ENCODE measurements around the gene SINHCAF. TPM values are rescaled to one million over a fixed set of nuclear protein-coding genes. Genes with fewer than 3 reads are reported as not detected.
"Not testable (repeated sequence)": the region's sequence is repeated elsewhere in the genome, so short reads cannot be mapped to it uniquely, and the experiment has no call there.

SINHCAF gene, protein sequence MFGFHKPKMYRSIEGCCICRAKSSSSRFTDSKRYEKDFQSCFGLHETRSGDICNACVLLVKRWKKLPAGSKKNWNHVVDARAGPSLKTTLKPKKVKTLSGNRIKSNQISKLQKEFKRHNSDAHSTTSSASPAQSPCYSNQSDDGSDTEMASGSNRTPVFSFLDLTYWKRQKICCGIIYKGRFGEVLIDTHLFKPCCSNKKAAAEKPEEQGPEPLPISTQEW
- polyA plus RNA-seq (ENCODE audit: insufficient read length in 10 of 10), result 10 to 100 TPM; 25.7 to 53.9 (median 35.7) TPM
- long read RNA-seq, donor 1, partial matches to known transcripts, result 0 of 2 reads
- long read RNA-seq, donor 1, other reads (novel, unspliced or antisense), result 0 of 2 reads
- long read RNA-seq, donor 2, partial matches to known transcripts, result 0 of 3 reads
- long read RNA-seq, donor 2, other reads (novel, unspliced or antisense), result 0 of 3 reads
- long read RNA-seq, donor 3, result 0 reads
- long read RNA-seq, donor 4, partial matches to known transcripts, result 0 of 2 reads
- long read RNA-seq, donor 4, other reads (novel, unspliced or antisense), result 0 of 2 reads
- long read RNA-seq, donor 5, partial matches to known transcripts, result 0 of 3 reads
- long read RNA-seq, donor 5, other reads (novel, unspliced or antisense), result 0 of 3 reads
- long read RNA-seq, donor 6, partial matches to known transcripts, result 0 of 4 reads
- long read RNA-seq, donor 6, other reads (novel, unspliced or antisense), result 0 of 4 reads
- long read RNA-seq, donor 7, partial matches to known transcripts, result 0 of 3 reads
- long read RNA-seq, donor 7, other reads (novel, unspliced or antisense), result 0 of 3 reads
- long read RNA-seq, donor 8, transcript SINHCAF-201 (6 exons, 3,163 nt), result major isoform, 5 of 7 reads
- long read RNA-seq, donor 8, partial matches to known transcripts, result 0 of 7 reads
- long read RNA-seq, donor 8, other reads (novel, unspliced or antisense), result 0 of 7 reads
- long read RNA-seq, donor 9, result 0 reads

DNA sequence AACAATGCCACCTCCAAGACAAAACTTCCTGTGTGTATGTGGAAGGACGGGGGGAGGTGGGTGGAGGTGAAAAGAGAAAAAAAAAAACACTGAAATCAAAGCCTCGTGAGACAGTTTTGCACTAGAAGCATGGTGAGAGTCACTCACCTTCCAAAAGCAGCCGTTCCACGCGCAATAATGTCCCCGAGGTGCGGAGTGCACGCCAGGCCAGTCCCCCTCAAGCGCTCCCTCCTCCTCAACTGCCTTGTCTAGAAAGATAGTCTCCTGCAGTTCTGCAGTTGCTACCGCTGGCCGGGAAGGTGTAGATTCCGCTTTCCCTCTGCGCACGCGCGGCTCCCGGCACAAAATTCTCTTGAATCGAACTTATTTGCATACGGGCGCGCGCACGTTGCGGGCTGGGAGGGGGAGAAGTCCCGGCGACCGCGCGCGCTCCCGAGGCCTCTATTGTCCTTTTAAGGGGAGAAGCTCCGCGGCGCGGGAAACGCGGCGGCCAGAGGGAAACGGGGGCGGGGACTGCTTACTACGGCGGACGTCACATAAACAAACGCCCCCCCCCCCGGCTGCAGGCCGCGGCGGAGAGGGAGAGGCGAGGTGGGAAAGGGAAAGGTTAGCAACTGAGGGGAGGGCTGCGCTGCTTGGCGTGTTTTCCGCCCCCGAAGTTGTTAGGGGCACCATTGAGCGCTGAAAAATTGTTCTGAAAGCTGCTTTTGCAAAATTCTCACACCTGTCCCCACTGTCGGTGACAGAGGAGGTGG lies at the start of gene SINHCAF:
TSS of gene SINHCAF (minus strand) at position 274 of the 755 bp plus-strand sequence. CDS start 27,946 bp downstream, outside the sequence.
- peak; percentile 99 for DNase-seq

DNA sequence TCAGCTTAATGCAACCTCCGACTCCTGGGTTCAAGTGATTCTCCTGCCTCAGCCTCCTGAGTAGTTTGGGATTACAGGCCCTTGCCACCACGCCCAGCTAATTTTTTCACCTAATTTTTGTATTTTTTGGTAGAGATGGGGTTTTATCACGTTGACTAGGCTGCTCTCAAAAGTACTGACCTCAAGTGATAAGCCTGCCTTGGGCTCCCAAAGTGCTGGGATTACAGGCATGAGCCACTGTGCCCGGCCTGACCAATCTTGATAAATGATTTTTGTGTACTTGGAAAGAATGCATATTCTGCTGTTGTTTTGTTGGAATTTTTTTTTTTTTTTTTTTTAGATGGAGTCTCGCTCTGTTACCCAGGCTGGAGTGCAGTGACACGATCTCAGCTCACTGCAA lies 49.5 kb upstream of the SINHCAF start:
- not testable (repeated sequence) for DNase-seq

DNA sequence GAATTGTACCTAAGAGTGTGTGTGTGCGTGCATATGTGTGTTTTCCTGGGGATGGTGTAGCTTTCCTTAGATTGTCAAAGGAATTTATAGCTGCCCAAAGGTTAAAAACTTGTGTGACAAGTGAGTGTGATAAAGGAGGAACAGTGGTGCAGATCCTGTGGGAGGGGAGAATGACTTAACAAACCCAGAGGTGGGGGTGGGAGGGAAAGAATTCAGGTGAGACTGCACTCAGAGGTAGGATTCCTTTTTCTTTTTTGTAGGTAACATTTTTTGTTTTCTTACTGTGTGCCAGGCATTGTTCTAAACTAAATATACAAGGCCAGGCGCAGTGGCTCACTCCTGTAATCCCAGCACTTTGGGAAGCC lies 45.3 kb upstream of the SINHCAF start:
- no peak for DNase-seq

DNA sequence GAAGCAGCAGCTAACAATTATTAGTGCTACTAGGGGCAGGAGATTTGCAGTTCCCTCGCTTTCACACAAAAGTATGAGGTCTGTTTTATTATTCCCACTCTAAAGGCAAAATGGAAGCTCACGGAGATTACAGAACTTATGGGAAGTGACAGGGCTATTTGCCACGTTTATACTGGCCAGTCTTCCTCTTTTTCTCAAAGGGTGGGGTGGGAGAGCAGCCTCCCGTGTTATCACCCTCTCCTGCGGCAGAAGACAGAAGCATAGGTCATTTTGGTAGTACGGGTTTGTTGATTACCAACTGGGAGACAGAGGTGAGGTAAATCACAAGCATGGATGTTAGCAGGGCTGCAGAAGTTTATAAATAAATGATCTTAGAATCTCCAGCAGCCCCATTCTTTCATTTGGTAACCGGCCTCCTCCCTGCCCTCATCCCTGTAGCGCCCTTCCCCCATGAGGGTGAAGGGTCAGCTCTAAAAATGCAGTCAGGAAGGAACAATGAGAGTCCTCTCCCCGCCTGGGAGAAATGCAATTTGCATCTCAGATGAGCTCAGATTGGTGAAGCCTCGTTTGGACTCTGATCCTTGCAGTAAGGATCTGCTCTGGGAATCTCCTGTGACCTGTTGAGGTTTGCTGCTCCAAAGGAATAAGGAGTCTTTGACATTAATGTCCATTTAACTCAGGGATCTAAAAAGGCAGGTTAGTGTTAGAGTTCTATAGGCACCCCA lies 44.7 kb upstream of the SINHCAF start:
- DNase-seq, result no peak

DNA sequence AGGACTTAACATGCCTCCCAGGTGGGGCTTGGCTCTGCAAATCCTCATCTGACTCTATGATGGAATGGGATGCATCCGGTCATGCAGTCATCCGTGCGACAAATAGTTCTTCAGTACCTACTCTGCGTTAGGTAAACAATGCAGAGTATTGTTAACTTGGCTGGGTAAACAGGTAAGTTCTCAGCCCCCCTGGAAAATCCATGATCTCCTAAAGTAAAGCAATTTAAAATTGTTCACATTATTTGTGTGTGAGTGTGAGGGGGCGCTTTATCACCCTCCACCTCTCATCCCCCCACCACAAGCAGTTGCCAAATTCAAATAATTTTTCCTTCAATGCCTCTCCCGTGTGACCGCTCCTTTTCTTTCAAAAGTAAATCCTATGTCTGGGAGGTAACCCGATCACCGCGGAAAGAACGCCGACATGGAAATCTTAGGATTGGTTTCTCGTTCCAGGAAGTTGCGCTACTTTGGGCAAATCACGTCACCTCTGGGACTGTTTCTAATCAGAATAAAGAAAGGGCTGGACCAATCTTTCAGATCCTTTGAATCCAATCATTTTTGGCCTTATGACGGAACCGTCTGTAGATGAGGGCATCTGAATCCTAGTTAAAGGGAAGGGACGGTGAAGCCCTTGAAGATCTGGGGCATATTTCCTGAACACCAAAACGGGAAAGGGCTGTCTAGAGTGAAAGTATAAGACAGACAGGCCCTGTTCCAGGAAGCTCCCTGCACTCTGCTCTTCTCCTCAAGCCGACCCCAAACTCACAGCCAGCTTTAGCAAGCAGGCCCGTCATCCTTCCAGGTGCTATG lies 44.0 kb upstream of the SINHCAF start:
- peak; percentile 73 to 93 (median 85) for DNase-seq

DNA sequence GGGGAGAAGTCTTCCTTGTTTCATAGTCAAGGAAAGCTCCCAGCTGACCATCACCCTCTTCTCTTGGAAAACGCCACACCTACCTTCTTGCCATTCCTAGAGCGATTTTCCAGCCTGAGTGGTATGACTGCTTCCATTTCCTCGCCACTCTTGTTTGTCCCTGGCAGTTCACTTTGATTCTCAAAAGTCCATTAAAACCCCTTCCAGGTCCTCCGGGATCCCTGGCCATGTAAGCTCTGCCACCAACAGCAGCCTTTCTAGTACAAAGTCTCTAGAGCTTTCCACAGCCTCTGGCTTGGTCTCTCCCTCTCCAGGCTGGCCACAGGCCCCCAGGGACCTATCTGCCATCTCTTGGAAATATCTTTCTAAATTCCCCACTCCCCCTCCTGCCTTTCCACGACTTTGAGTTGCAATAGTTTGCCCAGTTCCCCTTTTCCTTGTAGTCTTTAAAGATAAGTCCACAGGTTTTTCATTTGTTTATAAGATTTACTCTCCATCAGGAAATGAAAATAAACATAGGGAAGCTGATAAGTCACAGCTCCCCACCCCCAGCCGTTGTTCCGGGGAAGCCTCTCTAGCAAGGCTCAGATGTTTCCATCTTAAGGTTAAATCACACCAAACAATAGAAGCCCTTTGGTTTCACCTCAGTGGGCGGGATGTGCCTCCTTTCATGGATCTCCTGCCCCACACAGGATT lies 42.9 kb upstream of the SINHCAF start:
- DNase-seq, result peak in 1 of 3 donors; percentile 36

DNA sequence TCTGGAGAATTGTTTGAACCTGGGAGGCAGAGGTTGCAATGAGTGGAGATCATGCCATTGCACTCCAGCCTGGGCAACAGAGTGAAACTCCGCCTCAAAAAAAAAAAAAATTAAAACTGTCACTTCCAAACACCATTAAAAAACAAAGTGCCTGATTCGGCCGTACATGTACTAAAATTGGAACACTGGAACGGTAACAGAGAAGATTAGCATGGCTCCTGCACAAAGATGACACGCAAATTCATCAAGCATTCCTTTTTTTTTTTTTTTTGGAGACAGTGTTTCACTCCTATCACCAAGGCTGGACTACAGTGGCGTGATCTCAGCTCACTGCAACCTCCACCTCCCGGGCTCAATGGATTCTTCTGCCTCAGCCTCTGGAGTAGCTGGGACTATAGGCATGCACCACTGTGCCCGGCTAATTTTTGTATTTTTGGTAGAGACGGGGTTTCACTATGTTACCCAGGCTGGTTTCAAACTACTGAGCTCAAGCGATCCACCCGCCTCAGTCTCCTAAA lies 40.2 kb upstream of the SINHCAF start:
- DNase-seq, result no peak

DNA sequence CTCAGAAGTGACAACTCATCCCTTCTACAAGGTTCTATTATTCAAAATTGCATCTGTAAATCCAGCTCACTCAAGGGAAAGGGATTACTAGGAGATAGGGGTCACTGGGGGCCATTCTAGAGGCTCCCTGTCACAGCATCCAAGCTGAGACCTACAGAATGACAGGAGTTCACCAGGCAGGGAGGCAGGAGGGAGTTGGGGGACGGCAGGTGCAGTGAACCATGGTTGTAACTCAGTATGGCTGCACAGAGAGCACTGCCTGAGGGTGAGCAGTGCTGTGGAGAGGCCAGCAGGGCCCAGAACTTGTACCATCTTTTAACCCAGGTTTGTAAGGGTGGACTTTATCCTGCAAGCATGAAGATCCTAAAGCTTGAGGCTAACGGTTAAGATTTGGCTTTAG lies 37.9 kb upstream of the SINHCAF start:
- DNase-seq, result no peak

DNA sequence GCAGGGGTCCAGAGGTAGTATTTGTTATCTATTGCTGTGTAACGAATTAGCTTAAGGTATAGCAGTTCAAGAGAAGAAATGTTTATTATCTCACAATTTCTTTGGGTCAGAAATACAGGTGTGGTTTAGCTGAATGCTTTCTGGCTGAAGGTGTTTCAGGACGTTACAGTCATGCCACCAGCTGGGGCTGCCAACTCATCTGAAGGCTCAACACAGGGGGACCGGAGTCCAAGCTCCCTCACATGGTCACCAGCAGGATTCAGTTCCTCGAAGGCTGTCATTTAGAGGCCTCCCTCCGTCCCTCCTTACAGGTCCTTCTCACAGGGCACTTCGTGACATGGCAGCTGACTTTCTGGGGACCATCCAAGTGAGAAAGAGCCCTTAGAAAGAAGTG lies 37.5 kb upstream of the SINHCAF start:
- no peak for DNase-seq

DNA sequence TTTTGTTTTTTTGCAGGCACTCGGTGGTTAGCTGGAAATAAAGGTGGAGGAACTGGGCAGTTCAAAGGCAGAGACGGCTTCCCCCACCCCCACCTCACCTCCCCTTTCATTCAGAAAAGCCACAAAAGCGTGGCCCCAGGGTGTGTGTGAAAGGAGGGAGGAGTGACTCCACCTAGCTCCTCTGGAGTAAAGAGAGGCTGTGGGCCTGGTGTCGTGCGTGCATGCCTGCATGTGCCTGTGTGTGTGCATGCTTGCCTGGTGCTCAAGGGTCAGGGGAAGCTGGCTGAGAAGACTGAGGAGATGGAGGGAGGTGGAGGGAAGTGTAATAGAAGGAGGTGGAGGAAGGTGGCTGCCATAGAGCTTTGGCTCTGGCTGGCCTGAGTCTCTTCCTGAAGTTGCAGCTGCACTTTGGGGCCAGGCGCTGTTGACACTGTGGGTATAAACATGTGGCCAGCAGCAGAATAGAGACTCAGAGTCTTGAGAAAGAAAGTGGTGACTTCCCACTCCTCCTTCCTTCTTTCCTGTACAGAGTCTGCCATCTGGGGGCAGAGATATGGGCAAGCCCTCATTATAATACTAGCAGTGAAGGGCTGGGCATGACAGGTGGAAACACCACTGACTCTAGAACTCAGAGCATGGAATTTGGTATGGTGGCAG lies 36.9 kb upstream of the SINHCAF start:
- peak in 1 of 3 donors; percentile 25 for DNase-seq

DNA sequence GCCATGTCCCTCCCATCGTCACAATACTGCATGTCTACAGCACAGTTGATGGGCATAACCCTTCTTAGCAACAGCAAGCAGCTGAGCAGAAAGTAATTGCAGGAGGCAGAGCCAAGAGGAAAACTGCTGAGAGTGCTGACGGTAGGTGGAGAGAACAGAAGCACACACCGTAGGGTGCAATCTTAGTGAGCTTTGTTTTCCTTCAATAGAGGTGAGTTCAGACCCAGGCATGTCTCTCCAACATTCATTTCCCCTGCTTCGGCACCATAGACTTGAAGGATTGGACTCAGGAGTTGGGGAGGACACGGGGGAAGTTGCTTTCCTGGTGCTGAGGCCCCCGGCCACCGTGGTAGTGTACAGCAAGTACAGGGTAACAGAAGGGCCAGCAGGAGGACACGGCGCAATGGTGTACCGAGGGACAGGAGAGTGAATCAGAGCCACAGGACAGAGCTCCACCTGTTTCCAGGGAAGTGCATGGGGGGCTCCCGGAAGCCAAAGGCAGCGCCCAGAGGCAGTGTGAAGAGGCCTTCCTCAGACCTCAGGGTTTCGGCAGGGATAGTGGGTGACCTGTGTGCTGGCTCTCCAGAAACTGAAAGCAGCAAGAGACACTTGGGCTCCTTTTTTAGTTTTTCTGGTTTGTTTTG lies 36.3 kb upstream of the SINHCAF start:
- peak in 1 of 3 donors; percentile 14 for DNase-seq

DNA sequence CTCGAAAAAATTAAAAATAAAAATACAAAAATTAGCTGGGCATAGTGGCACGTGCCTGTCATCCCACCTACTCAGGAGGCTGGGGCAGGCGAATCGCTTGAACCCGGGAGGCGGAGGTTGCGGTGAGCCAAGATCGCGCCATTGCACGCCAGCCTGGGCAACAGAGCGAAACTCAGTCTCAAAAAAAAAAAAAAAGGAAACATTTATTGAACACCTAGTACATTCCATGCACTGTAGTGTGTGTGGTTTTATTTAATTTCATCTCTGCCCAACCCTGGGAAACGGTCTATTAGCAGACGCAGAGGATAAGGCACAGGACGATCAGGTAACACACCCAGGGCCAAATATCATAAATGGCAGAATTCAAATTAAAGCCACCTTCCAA lies 35.8 kb upstream of the SINHCAF start:
- no peak for DNase-seq

DNA sequence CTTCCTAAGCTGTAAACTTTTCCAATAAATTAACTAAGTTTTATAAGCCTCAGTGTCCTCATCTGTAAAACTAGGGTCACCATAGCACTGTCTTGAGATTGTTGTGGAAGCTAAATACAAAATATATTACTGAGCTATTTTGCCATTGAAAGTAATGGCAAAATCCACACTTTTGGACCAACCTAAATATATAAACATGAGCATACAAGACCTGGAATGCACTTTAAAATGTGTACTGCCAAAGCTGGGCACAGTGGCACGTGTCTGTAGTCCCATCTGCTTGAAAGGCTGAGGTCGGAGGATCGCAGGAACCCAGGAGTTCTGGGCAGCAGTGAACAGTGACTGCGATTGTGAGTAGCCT lies 29.8 kb upstream of the SINHCAF start:
- no peak for DNase-seq

DNA sequence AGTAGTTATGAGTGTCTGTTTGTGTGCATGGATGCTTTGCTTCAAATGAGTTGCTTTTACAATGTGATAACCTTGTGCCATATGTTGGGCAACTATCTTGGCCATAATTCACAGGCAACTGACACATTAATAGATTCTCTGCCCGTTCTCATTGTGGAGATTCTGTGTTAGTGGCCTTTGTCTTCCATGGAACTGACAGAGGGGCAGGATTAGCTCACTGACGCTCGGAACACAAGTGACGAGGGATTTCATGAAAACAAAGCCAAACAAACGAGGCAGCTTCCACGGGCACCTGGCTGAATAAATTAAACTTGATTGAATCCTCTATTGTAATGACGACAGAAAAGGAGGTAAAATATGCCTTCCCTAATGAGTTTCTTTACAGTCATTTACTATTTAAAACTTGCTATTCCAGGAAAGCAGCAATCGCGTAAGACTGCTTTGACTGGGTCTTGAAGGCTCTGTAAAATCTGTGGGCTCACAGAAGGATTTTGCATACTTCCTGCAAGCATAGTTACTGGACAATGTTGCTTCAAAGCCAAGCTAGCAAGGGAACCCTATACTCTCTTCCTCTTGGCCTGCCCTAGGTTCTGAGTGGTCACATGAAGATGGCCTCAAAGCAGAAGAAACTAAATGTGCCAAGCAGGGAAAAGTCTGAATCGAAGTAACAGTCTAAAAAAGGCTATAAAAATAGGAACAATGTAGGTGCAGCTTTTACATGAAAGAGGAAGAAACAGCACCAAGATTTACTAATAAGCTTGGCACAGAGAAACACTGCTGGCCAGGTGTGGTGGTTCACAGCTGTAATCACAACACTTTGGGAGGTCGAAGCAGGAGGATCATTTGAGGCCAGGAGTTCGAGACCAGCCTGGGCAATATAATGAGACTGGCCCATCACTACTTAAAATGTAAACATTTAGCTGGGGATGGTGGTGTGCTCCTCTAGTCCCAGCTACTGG lies 28.1 kb upstream of the SINHCAF start:
- DNase-seq, result peak in 1 of 3 donors; percentile 50

DNA sequence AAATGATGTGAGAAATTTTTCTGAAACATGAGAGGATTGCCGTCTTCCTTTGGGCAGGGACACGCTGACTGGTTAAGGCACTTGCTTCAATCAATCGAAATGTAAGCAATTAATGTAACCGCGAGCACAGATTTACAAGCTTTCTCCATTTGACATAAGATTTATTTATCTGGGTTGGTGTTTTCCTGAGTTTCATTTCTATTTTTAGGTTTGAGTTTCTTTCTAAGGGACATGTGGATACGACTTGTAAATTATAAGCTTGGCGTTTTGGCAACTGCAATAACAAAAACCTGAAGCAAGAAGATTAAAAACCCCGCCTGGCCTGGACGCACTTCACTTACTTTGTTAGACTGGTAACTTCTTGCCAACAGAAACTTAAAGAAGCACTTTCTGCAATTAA lies 20.3 kb upstream of the SINHCAF start:
- DNase-seq, result no peak

DNA sequence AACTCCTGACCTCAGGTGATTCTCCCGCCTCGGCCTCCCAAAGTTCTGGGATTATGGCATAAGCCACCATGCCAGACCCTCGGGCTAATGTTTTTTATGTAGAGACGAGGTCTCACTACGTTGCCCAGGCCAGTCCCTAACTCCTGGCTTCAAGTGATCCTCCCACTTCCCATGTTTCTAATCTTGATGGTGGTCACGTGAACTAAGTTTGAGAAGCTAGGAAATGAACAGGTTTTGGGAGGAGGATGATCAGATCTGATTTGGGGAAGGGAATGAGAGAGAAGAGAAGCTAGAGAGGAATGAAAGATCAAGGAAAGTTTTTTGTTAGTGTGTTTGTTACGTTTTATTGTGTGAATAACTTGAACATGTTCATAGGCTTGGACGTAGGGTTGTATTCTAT lies 17.2 kb upstream of the SINHCAF start:
- DNase-seq, result no peak

DNA sequence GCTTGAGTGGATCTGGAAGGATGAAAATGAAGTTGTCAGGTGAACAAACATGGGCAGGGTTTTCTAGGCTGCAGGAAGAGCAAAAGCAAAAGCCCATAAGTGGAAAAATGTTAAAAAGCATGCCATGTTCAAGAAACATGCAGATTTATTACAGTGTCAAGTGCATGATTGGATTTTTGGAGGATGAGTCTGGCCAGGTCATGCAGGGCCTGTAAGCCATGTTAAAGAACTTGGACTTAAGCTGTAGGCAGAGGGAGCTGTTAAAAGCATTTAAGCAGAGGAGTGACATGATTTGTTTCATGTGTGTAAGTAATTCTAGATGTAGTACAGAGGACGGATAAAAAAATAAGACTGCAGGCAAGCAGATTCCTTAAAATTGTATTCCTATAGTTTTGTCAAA lies 16.3 kb upstream of the SINHCAF start:
- peak in 1 of 3 donors; percentile 33 for DNase-seq
